HG02623 (cell line): ENCODE data around the gene FAM181A.
A peak's percentile ranks its signal among the peaks of the same experiment; 100 is the strongest.

ENCODE experiments used
- ATAC-seq: cut with Tn5 transposase; IDR thresholded peaks from one replicate; pipeline ENCODE4 v1.9.1; 2021; ENCODE audit warnings: moderate library complexity; ENCODE audit not compliant: unreplicated experiment

The FAM181A gene

GRCh38 chr14:93903342-93904184, 23.6 kb upstream of the FAM181A start:
- ATAC-seq, result no peak

- no peak for ATAC-seq
These were observed 21.5 kb upstream of the FAM181A start for GRCh38 chr14:93905623-93906022.

- ATAC-seq, result peak; percentile 72
These were observed 20.5 kb upstream of the FAM181A start for GRCh38 chr14:93906341-93907329.

DNA sequence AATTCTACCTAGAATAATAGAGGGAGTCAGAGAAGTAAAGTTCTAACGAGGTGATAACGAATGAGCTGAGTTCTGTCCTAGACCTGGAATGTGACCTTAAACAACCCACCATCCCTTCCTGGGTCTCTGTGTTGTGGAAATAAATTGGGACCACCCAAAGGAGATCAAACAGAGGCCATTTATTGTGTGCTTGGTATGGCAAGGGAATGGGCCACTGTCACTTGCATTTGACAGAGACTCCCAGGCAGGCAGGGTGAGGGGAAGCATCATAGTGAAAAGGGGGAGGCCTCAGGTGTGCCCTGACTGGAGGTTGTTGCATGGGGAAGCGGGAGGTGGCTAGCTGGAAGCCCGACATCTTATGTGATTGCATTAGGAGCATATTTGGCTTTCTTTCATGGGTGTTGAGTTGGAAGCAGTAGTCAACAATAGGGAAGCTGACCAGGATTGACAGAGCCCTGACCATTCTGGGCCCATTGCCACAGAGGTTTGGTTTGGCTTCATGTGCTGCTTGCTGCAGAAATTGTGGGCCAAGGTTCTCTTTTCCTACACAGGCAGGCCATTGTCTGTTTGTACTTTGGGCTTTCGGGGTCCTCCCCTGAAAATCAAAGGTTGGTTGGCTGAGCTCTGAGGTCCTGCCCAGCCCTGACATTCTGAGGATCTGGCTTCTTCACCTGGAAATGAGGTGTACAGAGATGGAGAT, 17.6 kb upstream of the FAM181A start:
- no peak for ATAC-seq

GRCh38 chr14:93911975-93912615, 15.0 kb upstream of the FAM181A start:
- no peak for ATAC-seq

GRCh38 chr14:93912782-93913181, 14.4 kb upstream of the FAM181A start:
- no peak for ATAC-seq

DNA sequence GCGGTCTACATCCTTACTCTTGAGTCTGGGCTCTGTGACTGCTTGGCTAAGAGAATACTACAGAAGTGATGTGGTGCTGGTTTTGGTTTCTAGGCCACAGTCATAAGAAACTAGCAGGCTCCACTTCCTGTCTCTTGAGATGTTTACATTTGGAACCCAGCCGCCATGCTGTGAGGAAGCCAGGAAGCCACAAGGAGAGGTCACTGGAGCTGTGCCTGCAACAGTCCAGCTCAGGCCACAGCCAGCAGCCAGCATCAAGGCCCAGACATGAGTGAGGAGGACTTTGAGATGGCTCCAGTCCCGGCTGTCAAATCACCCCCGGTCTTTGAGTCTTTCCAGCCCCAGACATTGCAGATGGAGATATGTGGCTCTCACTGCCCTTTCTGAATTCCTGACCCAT, 12.9 kb upstream of the FAM181A start:
- no peak for ATAC-seq

DNA sequence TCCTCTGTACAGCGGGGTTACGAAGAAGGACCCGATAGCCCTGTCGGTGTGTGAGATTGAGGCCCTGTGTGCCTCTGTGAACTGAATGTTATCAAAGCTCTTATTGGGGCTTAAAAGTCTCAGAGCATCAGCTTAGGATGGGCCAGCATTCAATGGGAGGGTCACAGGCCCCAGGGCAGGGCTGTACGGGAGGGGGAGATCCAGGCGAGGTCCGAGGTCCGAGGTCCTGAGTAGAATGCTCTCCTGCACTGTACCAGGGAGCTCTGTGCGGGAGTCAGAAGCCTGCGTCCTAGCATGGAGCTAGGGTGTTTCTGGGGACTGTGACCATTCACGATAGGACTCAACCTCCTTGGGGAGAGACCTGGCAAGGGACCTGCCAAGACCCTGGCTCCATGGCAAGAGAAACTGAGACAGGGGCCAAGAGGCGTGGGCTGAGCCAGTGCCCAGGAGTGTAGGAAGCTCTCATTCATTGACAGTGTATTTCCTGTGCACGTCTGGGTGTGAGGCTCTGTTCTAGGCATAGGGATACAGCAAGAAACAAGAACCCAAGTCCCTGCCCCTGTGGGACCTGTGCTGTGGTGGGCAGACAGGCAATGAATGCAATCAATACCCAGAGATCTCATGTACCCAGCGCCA, 12.0 kb upstream of the FAM181A start:
- ATAC-seq, result no peak

- no peak for ATAC-seq
These were observed 11.3 kb upstream of the FAM181A start for GRCh38 chr14:93915800-93916199.

- ATAC-seq, result no peak
These were observed 10.6 kb upstream of the FAM181A start for GRCh38 chr14:93916498-93916897.

DNA sequence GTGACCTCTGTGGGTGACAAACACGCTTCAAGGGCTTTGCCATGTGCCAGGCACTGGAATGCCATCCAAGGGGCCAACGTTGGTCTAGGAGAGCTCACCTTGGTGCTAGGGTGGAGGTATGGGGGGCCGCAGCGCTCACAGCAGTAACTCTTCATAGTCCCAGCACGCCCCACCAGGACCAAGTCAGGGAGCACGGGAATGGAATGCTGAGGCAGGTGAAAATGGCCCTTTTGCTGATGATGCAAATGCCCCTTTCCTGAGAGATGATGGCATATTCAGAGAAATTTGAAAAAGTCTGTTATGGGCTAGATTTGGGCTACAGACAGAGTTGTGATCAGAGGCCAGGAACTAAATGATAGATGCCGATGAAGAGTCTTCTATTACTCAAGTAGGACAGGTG, 10.0 kb upstream of the FAM181A start:
- ATAC-seq, result no peak

DNA sequence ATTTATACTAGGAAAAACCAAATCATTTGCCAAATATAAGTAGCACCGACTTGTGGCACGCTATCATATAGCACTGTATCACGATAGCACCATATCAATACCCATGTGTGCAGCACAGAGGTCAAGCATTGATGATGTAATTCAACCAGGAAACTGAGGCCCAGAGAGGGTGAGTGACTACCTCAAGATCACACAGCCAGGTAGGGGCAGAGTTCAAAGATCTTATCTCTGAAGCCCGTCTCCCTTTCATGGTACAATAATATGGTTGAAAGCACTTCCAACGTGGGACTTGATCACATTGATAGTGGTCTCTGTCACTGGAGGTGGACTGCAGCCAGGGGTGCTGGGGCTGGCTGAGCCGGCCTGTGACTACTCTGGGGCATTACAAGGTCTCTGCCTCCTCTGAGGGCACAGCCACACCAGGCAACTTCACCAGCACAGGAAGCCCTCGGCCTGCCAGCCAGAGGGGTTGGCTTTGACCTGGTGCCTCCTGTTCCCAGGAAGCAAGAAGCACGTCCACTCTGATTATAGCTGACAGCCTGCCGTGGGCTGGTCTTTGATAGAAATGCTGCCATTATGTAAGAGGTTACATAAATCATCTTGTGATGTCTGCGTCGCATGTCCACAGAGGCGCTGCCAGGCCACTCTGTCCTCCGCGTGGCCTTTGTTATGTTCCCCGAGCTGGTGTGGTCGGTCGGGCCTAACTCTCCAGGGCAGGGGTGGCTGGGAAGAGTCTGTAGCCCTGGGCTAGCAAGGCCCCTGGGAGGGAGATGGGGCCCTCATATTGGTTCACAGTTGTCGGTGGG, 5.9 kb upstream of the FAM181A start:
- no peak for ATAC-seq

GRCh38 chr14:93923626-93924025, 3.5 kb upstream of the FAM181A start:
- ATAC-seq, result no peak

GRCh38 chr14:93924592-93925355, 2.4 kb upstream of the FAM181A start:
- ATAC-seq, result no peak

DNA sequence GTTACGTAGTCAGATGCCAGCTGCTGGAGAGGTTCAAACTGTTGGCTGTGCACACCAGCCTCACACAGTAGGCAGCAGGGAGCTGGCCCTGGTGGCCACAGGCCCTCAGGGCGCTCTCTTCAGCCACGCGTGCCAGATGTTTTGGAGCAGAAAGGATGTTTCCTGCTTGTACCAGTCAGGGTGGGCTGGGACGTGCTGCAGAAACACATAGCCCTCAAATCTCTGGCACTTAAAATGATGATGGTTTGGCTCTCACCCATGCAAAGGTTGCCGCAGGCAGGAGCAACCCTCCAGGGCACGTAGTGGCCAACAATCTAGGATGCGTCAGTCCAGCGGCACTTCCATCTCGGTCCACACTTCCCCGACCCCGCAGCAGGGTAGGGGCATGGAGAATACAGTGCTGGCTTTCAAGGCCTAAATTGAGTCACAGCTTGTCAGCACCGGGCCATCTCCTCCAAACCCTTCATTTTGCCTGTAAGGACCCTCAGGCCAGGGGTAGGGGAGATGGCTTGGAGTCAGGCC, 1.7 kb upstream of the FAM181A start:
- ATAC-seq, result no peak

GRCh38 chr14:93926245-93926872, 785 bp upstream of the FAM181A start:
- ATAC-seq, result no peak

- no peak for ATAC-seq
These were observed 629 bp downstream of the FAM181A start for GRCh38 chr14:93927800-93928145.
